Naive thymus-derived CD8-positive, alpha-beta T cell (primary cell): ENCODE data around the gene PAN2. TPM values are rescaled to one million over a fixed set of nuclear protein-coding genes. Genes with fewer than 3 reads are reported as not detected.

Experiments
- ATAC-seq, 2 donors: fragments of 150-1000 bp; cut with Tn5 transposase in 1 of 2; sonication (Bioruptor Pico), chemical (Tn5 transposase) in 1 of 2; 1 replicate in 1 of 2; 2 replicates in 1 of 2; pipeline ENCODE4 v1.10.0; 2021; ENCODE audit warnings: mild to moderate bottlenecking in 2 of 2, moderate library complexity in 2 of 2
- POLR2A ChIA-PET: fragments of 350-600 bp; sonication (Branson Sonifier 250); formaldehyde crosslinking; loops from one replicate; lab custom pipeline; 2021; ENCODE audit warnings: antibody characterized with exemption; lab: Charles Lee
- DNase-seq, 10 donors: peaks; one replicate each; pipeline versions ENCODE4 v3.0.0 to v3.0.0-alpha.2; 2020 to 2022
- H3K27ac Mint-ChIP-seq, 10 donors: one replicate each; pipeline ENCODE4 v1.8.0; 2020 to 2022; ENCODE audit warnings: mild to moderate bottlenecking in 10 of 10, mixed read lengths in 10 of 10, moderate library complexity in 4 of 10, inconsistent platforms in 1 of 10
- H3K27me3 Mint-ChIP-seq, 5 donors: one replicate each; pipeline ENCODE4 v1.8.0; 2021 to 2022; ENCODE audit warnings: mixed read lengths in 5 of 5
- H3K36me3 Mint-ChIP-seq, 3 donors: one replicate each; pipeline ENCODE4 v1.8.0; 2020 to 2022; ENCODE audit warnings: mixed read lengths in 3 of 3, mild to moderate bottlenecking in 2 of 3, inconsistent platforms in 1 of 3
- H3K4me1 Mint-ChIP-seq, 4 donors: one replicate each; pipeline ENCODE4 v1.8.0; 2021 to 2022; ENCODE audit warnings: mixed read lengths in 4 of 4
- H3K4me3 Mint-ChIP-seq, 10 donors: one replicate each; pipeline ENCODE4 v1.8.0; 2020 to 2022; ENCODE audit warnings: mild to moderate bottlenecking in 10 of 10, mixed read lengths in 10 of 10, moderate library complexity in 6 of 10, inconsistent platforms in 1 of 10
- H3K9me3 Mint-ChIP-seq, 9 donors: one replicate each; pipeline ENCODE4 v1.8.0; 2020 to 2022; ENCODE audit warnings: mixed read lengths in 9 of 9, mild to moderate bottlenecking in 3 of 9, inconsistent platforms in 1 of 9, moderate library complexity in 1 of 9
- polyA plus RNA-seq, 3 donors: library from polyadenylated mRNA; unstranded; fragments of 300-500 nt; fragmentation: Illumina TruSeq; gene quantifications; one replicate each; pipeline ENCODE4 v1.2.3, GENCODE V29; 2021
- total RNA-seq, 8 experiments: library from RNA in 2 of 8; stranded (reverse) in 2 of 8; gene quantifications; one replicate each; pipeline ENCODE4 v1.2.3 and lab custom pipeline; 2021 to 2026

The PAN2 gene
- 100 to 1,000 TPM; 210 to 216 TPM for total RNA-seq
- polyA plus RNA-seq = 10 to 100 TPM; 10.5 to 11.9 (median 11.0) TPM
- 37.8 to 229 (median 198) reads per million in 6 experiments for total RNA-seq (lab: John Stamatoyannopoulos, UW)

- H3K9me3 Mint-ChIP-seq = peaks cover 0 to 1% (median 0%) of the 10 kb centered on the region in 9 donors
- ATAC-seq = peak; percentile 81 to 87
- H3K4me1 Mint-ChIP-seq = peaks cover 20 to 53% (median 47%) of the 10 kb centered on the region in 4 donors
These were observed at the start of gene PAN2 for GRCh38 chr12:56333679-56334489. TSS of gene PAN2 (minus strand) at chr12:56334000. CDS start at chr12:56333094, 906 bp downstream.

GRCh38 chr12:56382611-56383010 is 48.8 kb upstream of the PAN2 start:
- H3K27me3 Mint-ChIP-seq = no peaks in the 10 kb centered on the region
- DNase-seq (no peak), ATAC-seq (no peak)
- H3K36me3 Mint-ChIP-seq = no peaks in the 10 kb centered on the region
- H3K4me1 Mint-ChIP-seq = peaks cover 0 to 3% (median 0%) of the 10 kb centered on the region in 4 donors
- no peak overlapping the region for H3K27ac Mint-ChIP-seq
- POLR2A ChIA-PET = interaction anchor here (0.6 kb wide), 1 partner anchor 1010 kb away, joined by 5 read pairs; no protein-coding TSS in a partner anchor
- no peaks in the 10 kb centered on the region for H3K9me3 Mint-ChIP-seq
- no peak overlapping the region for H3K4me3 Mint-ChIP-seq

More at GRCh38 chr12:56333679-56334489, at the start of gene PAN2:
- peak within 1 kb of the TSS; percentile 99 to 100 (median 99) for H3K27ac Mint-ChIP-seq
- peaks cover 0 to 1% (median 0%) of the 10 kb centered on the region in 5 donors for H3K27me3 Mint-ChIP-seq
- POLR2A ChIA-PET = interaction anchor here (0.7 to 8.7 kb wide), 12 partner anchors 8 to 360 kb away, joined by 3 to 182 read pairs (median 4); partner anchors contain the start of genes CNPY2, GLS2, PA2G4 and RAB5B
- DNase-seq = peak; percentile 78 to 96 (median 93)
- H3K4me3 Mint-ChIP-seq = peak within 1 kb of the TSS; percentile 87 to 99 (median 94)
- peaks cover 0 to 11% (median 3%) of the 10 kb centered on the region in 3 donors for H3K36me3 Mint-ChIP-seq

- Mint-ChIP-seq H3K36me3 (peaks cover 0 to 2% (median 0%) of the 10 kb centered on the region in 3 donors), H3K27ac (peak overlapping the region in 1 of 10 donors; percentile 66), H3K27me3 (no peaks in the 10 kb centered on the region), H3K4me3 (no peak overlapping the region), H3K9me3 (peaks cover 0 to 5% (median 2%) of the 10 kb centered on the region in 9 donors), H3K4me1 (peaks cover 0 to 31% (median 0%) of the 10 kb centered on the region in 4 donors)
- DNase-seq (no peak), ATAC-seq (no peak)
- POLR2A ChIA-PET = no interaction called here
These were observed 44.2 kb upstream of the PAN2 start for GRCh38 chr12:56377989-56378316.

GRCh38 chr12:56377310-56377988 is 43.6 kb upstream of the PAN2 start:
- Mint-ChIP-seq H3K27ac (peak overlapping the region in 1 of 10 donors; percentile 66), H3K4me1 (peaks cover 0 to 31% (median 0%) of the 10 kb centered on the region in 4 donors)

GRCh38 chr12:56375598-56376434 is 42.0 kb upstream of the PAN2 start:
- H3K9me3 Mint-ChIP-seq = peaks cover 0 to 5% (median 2%) of the 10 kb centered on the region in 9 donors
- peak overlapping the region in 2 of 10 donors; percentile 8 to 63 for H3K27ac Mint-ChIP-seq
- DNase-seq (peak in 1 of 10 donors; percentile 11), ATAC-seq (peak in 1 of 2 donors; percentile 52)
- POLR2A ChIA-PET = interaction anchor here (0.6 to 0.7 kb wide), 2 partner anchors 152 to 505 kb away, joined by 3 read pairs; no protein-coding TSS in a partner anchor
- peaks cover 0 to 7% (median 0%) of the 10 kb centered on the region in 3 donors for H3K36me3 Mint-ChIP-seq
- H3K4me3 Mint-ChIP-seq = no peak overlapping the region
- H3K4me1 Mint-ChIP-seq = peaks cover 0 to 31% (median 0%) of the 10 kb centered on the region in 4 donors
- H3K27me3 Mint-ChIP-seq = no peaks in the 10 kb centered on the region

More at GRCh38 chr12:56377310-56377988, 43.6 kb upstream of the PAN2 start:
- ATAC-seq (no peak), DNase-seq (no peak)
- Mint-ChIP-seq H3K36me3 (peaks cover 0 to 5% (median 0%) of the 10 kb centered on the region in 3 donors), H3K4me3 (no peak overlapping the region), H3K27me3 (no peaks in the 10 kb centered on the region), H3K9me3 (peaks cover 0 to 5% (median 2%) of the 10 kb centered on the region in 9 donors)
- POLR2A ChIA-PET = no interaction called here

- DNase-seq (no peak), ATAC-seq (no peak)
- no peak overlapping the region for H3K4me3 Mint-ChIP-seq
- peaks cover 0 to 7% (median 0%) of the 10 kb centered on the region in 3 donors for H3K36me3 Mint-ChIP-seq
- H3K9me3 Mint-ChIP-seq = peaks cover 0 to 5% (median 2%) of the 10 kb centered on the region in 9 donors
- no peaks in the 10 kb centered on the region for H3K27me3 Mint-ChIP-seq
- POLR2A ChIA-PET = interaction anchor here (0.6 to 1.0 kb wide), 2 partner anchors 15 to 504 kb away, joined by 3 to 4 read pairs; partner anchors contain the start of gene STAT2
- peaks cover 0 to 31% (median 0%) of the 10 kb centered on the region in 4 donors for H3K4me1 Mint-ChIP-seq
- peak overlapping the region in 1 of 10 donors; percentile 63 for H3K27ac Mint-ChIP-seq
These were observed 41.2 kb upstream of the PAN2 start for GRCh38 chr12:56374726-56375597.

- H3K4me3 Mint-ChIP-seq = no peak overlapping the region
- H3K27me3 Mint-ChIP-seq = no peaks in the 10 kb centered on the region
- H3K4me1 Mint-ChIP-seq = peaks cover 0 to 31% (median 0%) of the 10 kb centered on the region in 4 donors
- no peak overlapping the region for H3K27ac Mint-ChIP-seq
- POLR2A ChIA-PET = interaction anchor here (0.7 kb wide), 2 partner anchors 24 to 183 kb away, joined by 3 to 4 read pairs; no protein-coding TSS in a partner anchor
- ATAC-seq = no peak
- no peak for DNase-seq
- H3K9me3 Mint-ChIP-seq = peaks cover 0 to 5% (median 2%) of the 10 kb centered on the region in 9 donors
- H3K36me3 Mint-ChIP-seq = peaks cover 0 to 7% (median 0%) of the 10 kb centered on the region in 3 donors
These were observed 39.7 kb upstream of the PAN2 start for GRCh38 chr12:56373515-56373914.

GRCh38 chr12:56366948-56367347 is 33.1 kb upstream of the PAN2 start:
- H3K9me3 Mint-ChIP-seq = no peaks in the 10 kb centered on the region

GRCh38 chr12:56362130-56363059 is 28.6 kb upstream of the PAN2 start, which contains the start of gene APOF:
TSS of gene APOF (minus strand) at chr12:56362857. CDS start at chr12:56362745, 112 bp downstream.
- ATAC-seq = no peak

More at GRCh38 chr12:56366948-56367347, 33.1 kb upstream of the PAN2 start:
- peaks cover 0 to 2% (median 0%) of the 10 kb centered on the region in 3 donors for H3K36me3 Mint-ChIP-seq
- DNase-seq (no peak), ATAC-seq (no peak)
- H3K4me3 Mint-ChIP-seq = no peak overlapping the region
- no peaks in the 10 kb centered on the region for H3K4me1 Mint-ChIP-seq
- H3K27ac Mint-ChIP-seq = no peak overlapping the region
- POLR2A ChIA-PET = no interaction called here
- H3K27me3 Mint-ChIP-seq = peaks cover 0 to 4% (median 0%) of the 10 kb centered on the region in 5 donors

More at GRCh38 chr12:56362130-56363059, 28.6 kb upstream of the PAN2 start, which contains the start of gene APOF:
- H3K36me3 Mint-ChIP-seq = no peaks in the 10 kb centered on the region
- H3K27me3 Mint-ChIP-seq = peaks cover 0 to 4% (median 0%) of the 10 kb centered on the region in 5 donors
- H3K27ac Mint-ChIP-seq = peak within 1 kb of the TSS in 8 of 10 donors; percentile 76 to 99 (median 96)
- DNase-seq = no peak
- no peaks in the 10 kb centered on the region for H3K9me3 Mint-ChIP-seq
- H3K4me3 Mint-ChIP-seq = peak within 1 kb of the TSS in 9 of 10 donors; percentile 93 to 99 (median 97)
- POLR2A ChIA-PET = interaction anchor here (0.6 to 5.3 kb wide), 2 partner anchors 8 to 26 kb away, joined by 4 to 182 read pairs; partner anchors contain the start of genes IL23A and PAN2
- peaks cover 5 to 32% (median 31%) of the 10 kb centered on the region in 4 donors for H3K4me1 Mint-ChIP-seq
